ENCODE data around the gene SDHA.
"Not testable (repeated sequence)": the region's sequence is repeated elsewhere in the genome, so short reads cannot be mapped to it uniquely, and the experiment has no call there.

DNA sequence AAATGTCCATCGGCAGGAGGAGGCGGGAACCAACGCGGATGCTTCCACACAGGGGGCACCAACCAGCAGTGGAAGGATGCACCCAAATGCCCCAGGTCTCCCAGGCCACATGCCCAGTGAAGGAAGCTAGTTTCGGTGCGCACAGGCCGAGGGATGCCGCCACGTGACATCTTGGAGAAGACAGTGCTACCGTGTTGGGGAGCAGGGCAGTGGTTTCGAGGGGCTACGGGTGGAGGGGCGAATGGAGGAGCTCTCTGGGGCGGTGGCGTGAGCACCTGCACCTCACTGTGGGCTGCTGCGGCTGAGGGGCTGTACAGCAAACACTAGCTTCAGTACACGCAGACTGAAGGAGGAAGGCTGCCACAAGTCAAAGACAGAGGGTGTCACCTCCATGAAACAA lies 76.7 kb downstream of the SDHA start:
- not testable (repeated sequence) for TF ChIP-seq POLR2A (IDR thresholded peaks at IDR 0.05)
- TF ChIP-seq, protein P1, sequence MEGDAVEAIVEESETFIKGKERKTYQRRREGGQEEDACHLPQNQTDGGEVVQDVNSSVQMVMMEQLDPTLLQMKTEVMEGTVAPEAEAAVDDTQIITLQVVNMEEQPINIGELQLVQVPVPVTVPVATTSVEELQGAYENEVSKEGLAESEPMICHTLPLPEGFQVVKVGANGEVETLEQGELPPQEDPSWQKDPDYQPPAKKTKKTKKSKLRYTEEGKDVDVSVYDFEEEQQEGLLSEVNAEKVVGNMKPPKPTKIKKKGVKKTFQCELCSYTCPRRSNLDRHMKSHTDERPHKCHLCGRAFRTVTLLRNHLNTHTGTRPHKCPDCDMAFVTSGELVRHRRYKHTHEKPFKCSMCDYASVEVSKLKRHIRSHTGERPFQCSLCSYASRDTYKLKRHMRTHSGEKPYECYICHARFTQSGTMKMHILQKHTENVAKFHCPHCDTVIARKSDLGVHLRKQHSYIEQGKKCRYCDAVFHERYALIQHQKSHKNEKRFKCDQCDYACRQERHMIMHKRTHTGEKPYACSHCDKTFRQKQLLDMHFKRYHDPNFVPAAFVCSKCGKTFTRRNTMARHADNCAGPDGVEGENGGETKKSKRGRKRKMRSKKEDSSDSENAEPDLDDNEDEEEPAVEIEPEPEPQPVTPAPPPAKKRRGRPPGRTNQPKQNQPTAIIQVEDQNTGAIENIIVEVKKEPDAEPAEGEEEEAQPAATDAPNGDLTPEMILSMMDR (IDR thresholded peaks at IDR 0.05), result not testable (repeated sequence)
